Keratinocyte (primary cell): ENCODE measurements around the gene GOLGA6D.

Source experiments
- CTCF ChIP-seq, 3 experiments: IDR thresholded peaks in 1 of 3; conservative IDR thresholded peaks in 1 of 3; optimal IDR thresholded peaks in 1 of 3; 2 replicates in 2 of 3; 3 replicates in 1 of 3; pipeline versions ENCODE3 to v1.5.1; 2011; ENCODE audit warnings: low read length in 3 of 3, mild to moderate bottlenecking in 3 of 3, moderate library complexity in 2 of 3, control low read depth in 1 of 3, inconsistent platforms in 1 of 3; ENCODE audit not compliant: insufficient read depth in 2 of 3; ENCODE audit errors: extremely low read depth in 1 of 3
- EZH2 ChIP-seq: IDR thresholded peaks from one replicate; pipeline ENCODE4 v1.6.1; 2012; ENCODE audit warnings: inconsistent platforms, mild to moderate bottlenecking, low read length, moderate library complexity

DNA sequence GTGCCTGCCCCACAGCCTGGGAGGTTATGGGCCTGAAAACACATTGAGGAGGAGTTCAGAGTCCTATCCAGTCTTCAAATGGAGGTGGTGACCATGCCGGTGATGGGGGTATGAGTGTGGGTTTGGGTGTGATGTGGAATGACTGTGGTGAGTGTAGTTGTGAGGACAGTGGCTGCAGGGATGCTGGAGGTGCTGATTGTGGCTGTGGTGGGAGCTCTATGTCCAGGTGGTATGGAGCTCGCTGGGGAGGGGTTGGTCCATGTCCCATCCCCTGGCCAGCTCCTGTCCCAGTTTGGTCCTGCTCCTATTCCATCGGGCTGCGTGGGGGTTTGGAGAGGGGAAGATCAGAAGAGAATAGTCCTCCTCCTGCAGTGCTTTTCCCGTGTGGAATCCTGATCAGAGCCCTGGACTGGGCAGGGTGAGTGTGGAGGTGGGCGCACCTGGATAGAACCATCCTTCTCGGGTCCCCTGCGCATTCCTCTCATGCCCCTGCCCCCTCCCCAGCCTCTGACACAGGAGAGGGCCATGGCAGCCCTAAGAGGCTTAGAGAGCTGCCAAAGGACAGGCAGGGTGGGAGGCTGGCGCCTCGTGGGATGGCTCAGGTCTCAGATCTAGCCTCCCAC, 47.5 kb upstream of the GOLGA6D start:
- TF ChIP-seq CTCF (optimal IDR thresholded peaks at IDR 0.05 in 1 of 3, IDR thresholded peaks at IDR 0.05 in 1 of 3, conservative IDR thresholded peaks at IDR 0.05 in 1 of 3; ENCODE audit: extremely low read depth in 1 of 3, insufficient read depth in 2 of 3, low read length in 3 of 3) (no peak), EZH2 (no peak)
